Retina (tissue), 1 donor: ENCODE results near the gene FAAP100.
"Not testable (repeated sequence)": the region's sequence is repeated elsewhere in the genome, so short reads cannot be mapped to it uniquely, and the experiment has no call there.

Experiments
- DNase-seq: peaks from one replicate; pipeline ENCODE4 v3.0.0-alpha.2; 2016

Gene FAAP100

DNA sequence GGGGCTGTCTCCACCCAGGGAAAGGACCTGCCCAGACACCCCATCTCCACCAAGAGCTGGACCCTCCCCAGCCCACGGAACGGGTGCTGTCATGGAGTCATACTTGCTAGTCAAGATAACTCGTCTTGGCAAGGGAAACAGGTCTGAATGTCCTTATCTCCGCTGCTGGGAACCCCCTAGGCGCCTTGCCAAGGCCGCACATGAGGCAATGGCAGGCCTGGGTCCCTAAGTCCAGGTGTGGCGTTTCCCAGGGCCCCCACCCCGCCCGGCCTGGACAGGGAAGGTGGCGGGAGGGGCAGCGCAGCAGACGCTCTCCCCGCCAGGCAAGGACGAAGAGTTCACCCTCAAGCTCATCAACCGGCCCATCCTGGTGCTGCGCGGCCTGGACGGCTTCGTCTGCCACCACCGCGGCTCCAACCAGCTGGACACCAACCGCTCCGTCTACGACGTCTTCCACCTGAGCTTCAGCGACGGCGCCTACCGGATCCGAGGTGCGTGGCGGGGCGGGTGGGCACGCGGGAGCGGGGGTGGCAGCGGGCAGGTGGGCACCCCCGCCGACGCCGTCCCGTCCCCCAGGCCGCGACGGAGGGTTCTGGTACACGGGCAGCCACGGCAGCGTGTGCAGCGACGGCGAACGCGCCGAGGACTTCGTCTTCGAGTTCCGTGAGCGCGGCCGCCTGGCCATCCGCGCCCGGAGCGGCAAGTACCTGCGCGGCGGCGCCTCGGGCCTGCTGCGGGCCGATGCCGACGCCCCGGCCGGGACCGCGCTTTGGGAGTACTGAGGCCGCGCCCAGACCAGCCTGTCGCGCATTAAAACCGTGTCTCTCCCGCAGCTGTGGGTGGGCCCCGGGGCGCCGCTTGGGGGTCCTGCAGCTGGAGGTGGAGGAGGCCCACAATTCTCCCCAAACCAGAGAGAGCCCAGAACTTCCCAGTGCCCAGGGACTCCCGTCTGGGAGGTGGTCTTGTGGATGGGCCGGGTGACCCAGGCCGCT is 15.6 kb downstream of the FAAP100 start:
- peak; percentile 62 for DNase-seq

DNA sequence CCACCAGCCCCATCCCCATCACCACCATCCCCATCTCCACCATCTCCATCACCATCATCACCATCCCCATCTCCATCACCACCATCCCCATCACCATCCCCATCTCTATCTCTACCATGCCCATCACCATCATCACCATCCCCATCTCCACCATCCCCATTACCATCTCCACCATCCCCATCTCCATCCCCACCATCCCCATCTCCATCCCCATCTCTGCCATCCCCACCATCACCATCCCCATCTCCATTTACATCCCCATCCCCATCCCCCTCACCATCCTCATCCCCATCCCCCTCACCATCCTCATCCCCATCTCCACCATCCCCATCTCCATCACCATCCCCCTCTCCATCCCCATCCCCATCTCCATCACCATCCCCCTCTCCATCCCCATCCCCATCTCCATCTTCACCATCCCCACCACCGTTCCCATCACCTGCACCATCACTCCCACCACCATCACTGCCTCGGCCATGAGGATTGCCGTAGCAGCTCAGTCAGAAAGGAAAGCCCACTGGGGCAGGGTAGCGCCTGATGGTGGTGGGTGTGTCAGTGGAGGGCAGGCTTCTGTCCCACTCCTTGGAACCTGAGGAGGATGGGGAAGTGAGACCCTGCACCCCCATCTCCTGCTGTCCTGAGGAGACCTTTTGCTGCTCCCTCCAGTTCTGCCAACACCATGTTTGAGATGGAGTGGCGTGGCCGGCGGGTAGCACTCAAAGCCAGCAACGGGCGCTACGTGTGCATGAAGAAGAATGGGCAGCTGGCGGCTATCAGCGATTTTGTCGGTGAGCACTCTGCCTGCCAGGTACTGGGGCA is 16.5 kb downstream of the FAAP100 start:
- no peak for DNase-seq

DNA sequence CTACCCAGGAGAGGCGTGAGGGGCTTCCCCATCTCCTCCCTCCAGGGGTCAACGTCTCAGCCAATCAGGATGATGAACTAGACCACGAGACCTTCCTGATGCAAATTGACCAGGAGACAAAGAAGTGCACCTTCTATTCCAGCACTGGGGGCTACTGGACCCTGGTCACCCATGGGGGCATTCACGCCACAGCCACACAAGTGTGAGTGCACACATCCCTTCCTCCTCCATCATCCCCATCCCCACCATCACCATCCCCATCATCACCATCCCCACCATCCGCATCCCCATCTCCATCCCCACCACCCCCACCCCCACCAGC is 17.2 kb downstream of the FAAP100 start:
- no peak for DNase-seq

DNA sequence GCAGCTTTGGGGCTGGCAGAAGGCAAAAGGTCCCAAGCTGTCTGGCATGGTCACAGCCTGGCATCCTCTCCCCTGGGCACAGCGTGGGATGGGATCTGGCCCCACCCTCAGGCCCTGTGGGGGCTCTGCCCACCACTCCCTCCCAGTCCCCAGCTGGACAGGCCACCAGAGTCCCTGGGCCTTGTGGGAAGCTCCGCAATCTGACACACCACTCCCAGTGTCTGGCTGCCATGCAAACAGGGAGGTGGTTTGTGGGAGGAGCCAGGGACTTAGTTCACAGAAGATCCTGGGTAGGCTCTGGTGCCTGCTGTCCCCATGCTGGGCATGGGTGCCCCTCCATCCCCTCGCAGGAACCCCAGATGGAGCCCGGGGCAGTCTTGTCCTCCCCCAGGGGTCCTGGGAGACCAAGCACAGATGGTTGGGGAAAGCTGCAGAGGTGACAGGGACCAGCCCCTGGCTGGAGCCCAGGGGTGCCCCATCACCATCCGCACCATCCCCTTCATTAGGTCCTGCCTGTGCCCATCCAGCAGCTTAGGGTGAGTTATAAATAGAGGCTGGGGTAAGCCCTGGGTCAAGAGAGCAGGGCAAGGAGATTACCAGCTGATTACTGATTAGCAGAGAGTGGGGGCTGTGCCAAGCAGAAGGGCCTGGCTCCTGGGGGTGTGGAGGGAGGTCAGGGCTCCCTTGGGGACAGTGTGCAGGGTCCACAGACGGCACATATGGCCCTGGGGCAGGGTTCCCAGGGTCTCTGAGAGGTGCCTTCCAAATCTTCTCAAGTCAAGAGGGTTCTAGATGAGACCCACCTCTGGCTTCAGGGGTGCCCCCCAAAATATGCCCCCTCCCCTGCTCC is 17.8 kb downstream of the FAAP100 start:
- no peak for DNase-seq

DNA sequence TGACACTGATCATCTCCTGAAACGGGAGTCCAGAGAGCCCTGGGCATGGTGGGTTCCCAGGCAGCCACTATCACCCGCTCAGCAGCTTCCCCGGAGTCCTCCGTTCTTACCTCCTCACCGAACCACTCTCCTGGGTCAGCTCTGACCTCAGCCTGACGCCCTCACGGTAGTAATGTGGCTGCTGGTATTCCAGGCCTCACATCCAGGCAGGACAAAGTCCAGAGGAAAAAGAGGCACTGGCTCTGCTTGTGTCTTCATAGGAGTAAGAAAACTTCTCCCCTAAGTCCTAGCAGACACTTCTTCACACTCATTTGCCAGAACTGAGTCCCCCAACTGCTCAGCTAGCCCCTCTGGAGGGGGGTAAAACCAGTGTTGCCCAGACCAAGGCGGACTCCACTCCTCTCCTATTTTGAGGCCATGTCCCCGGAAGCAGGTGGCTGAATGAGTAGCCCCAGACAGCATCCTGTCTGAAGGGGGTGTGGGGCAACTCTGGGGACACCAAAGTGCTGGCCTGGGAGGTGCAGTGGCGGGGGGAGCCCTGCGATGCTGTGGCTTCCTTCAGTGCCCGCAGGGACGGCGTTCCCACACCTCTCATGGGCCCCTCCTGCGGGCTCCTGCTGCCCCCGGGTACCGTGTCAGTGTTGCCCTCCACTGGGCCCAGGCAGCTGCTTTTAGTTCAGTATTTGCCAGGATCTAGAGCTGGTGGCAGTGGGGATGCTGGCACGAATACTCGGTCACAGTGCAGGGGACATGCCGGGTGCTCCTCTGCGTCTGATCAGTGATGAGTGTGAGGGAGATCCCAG is 18.6 kb downstream of the FAAP100 start:
- DNase-seq = no peak

DNA sequence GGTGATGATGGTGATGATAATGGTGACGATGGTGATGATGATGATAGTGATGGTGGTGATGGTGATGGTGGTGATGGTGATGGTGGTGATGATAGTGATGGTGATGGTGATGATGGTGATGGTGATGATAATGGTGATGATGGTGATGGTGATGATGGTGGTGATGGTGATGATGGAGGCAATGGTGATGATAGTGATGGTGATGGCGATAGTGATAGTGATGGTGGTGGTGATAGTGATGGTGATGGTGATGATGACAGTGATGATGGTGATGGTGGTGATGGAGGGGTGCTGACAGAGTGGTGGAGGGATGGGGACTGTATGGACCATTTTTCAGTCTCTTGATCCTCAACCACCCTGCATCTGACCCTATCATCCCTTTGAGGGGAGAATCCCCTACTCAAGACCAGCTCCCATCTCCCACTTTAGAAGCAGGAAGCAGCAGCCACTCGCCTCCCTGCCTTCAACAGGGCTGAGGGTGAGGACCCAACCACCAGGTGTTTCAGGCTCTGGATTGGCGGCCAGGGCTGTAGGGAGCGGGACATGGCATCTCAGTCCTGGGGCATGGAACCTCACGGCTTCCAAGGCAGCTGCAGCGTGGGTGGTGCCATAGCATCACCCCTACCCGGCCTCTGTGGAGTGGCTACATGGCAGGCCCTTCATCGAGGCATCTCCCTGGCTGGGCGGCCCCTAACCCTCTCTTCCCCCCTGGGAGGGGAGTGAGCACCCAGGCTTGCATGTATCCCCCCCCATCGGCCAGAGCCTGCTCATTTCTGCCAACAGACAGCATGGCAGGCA is 19.5 kb downstream of the FAAP100 start:
- DNase-seq = peak; percentile 29

DNA sequence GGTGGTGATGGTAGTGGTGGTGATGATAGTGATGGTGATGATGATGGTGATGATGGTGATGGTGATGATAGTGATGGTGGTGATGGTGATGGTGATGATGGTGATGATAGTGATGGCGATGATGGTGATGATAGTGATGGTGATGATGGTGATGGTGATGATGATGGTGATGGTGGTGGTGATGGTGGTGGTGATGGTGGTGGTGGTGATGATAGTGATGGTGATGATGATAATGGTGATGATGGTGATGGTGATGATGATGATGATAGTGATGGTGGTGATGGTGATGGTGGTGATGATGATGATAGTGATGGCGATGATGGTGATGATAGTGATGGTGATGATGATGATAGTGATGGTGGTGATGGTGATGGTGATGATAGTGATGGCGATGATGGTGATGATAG is 20.2 kb downstream of the FAAP100 start:
- not testable (repeated sequence) for DNase-seq

DNA sequence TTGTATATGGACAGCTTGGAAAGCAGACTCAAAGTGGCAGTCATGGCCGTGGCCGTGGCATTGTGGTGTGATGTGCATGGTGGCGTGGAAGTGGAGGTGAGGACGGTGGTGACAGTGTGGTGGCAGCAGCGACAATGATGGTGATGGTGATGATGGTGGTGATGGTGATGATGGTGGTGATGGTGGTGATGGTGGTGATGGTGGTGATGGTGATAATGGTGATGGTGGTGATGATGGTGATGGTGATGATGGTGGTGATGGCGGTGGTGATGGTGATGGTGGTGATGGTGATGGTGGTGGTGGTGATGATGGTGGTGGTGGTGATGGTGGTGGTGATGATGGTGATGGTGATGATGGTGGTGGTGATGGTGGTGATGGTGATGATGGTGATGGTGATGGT is 21.1 kb downstream of the FAAP100 start:
- DNase-seq = not testable (repeated sequence)

DNA sequence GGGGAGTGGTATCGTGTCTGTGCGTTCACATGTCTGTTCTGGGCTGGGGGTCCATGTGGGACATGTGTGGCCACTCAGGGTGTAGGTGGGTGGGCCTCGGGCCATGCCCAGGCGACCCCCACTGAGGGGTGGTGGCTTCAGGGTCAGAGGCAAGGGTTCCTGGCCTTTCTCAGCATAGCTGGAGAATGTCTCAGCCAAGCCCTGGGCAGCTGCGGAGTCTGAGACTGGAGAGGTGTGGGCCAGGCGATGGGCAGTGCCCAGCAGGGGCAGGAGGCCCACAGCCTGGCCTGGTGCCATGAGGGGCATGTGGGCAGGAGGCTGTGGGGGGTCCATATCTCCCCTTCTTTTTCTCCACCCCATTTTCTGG is 22.7 kb downstream of the FAAP100 start:
- DNase-seq = no peak

DNA sequence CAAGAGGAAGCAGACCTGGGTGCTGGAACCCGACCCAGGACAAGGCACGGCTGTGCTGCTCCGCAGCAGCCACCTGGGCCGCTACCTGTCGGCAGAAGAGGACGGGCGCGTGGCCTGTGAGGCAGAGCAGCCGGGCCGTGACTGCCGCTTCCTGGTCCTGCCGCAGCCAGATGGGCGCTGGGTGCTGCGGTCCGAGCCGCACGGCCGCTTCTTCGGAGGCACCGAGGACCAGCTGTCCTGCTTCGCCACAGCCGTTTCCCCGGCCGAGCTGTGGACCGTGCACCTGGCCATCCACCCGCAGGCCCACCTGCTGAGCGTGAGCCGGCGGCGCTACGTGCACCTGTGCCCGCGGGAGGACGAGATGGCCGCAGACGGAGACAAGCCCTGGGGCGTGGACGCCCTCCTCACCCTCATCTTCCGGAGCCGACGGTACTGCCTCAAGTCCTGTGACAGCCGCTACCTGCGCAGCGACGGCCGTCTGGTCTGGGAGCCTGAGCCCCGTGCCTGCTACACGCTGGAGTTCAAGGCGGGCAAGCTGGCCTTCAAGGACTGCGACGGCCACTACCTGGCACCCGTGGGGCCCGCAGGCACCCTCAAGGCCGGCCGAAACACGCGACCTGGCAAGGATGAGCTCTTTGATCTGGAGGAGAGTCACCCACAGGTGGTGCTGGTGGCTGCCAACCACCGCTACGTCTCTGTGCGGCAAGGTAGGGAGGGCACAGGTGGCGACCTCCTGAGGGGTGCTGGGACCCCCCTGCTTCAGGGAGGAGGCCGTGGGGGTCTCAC is 23.3 kb downstream of the FAAP100 start:
- DNase-seq = no peak

DNA sequence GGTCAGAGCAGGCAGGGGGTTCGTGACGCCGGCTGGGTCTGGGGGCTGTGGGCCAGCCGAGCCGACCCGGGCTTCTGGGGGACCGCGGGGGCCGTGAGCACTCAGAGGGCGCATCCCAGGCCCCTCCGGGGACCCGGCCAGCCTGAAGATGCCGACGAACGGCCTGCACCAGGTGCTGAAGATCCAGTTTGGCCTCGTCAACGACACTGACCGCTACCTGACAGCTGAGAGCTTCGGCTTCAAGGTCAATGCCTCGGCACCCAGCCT is 23.8 kb downstream of the FAAP100 start:
- no peak for DNase-seq

DNA sequence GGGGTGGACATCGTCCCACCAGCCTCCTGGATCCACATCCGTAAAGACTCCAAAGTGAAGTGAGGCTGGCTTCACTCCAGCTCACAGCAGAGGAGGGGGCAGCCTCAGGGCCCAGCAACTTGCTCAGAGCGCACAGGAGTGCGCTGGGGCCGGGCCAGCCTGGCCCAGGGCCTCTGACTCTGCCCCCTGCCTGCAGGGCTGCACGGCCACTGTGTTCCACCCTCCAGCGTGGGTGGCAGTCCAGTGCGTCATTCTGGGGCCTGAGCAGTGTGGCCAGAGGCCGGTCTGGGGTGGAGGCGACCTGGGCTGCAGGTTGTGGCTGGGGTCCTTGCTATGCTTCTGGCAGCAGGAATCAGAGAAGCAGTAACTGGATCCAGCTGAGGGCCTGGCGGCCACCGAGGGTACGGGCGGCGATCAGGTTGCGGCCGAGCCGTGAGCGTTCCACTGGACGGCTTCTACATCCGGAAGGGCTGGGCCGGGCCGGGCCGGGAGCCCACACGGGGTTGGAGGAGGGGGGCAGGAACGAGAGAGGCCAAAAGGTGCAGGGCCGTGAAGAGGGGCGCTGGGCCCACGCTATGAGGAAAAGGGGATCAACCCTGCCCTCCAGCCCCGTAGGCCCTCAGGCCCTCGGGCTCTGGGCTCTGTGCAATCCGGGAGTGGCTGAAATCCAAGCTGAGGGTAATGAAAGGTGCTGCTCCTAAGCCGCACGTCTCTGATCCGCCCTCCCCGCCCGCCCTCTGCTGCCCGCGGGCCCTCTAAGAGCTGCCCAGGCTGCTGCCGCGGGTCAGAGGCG is 24.4 kb downstream of the FAAP100 start, which contains the start of gene FSCN2:
TSS of gene FSCN2 (plus strand) at position 787 of the 793 bp plus-strand sequence. CDS start 155 bp downstream, outside the sequence.
- peak; percentile 68 for DNase-seq

DNA sequence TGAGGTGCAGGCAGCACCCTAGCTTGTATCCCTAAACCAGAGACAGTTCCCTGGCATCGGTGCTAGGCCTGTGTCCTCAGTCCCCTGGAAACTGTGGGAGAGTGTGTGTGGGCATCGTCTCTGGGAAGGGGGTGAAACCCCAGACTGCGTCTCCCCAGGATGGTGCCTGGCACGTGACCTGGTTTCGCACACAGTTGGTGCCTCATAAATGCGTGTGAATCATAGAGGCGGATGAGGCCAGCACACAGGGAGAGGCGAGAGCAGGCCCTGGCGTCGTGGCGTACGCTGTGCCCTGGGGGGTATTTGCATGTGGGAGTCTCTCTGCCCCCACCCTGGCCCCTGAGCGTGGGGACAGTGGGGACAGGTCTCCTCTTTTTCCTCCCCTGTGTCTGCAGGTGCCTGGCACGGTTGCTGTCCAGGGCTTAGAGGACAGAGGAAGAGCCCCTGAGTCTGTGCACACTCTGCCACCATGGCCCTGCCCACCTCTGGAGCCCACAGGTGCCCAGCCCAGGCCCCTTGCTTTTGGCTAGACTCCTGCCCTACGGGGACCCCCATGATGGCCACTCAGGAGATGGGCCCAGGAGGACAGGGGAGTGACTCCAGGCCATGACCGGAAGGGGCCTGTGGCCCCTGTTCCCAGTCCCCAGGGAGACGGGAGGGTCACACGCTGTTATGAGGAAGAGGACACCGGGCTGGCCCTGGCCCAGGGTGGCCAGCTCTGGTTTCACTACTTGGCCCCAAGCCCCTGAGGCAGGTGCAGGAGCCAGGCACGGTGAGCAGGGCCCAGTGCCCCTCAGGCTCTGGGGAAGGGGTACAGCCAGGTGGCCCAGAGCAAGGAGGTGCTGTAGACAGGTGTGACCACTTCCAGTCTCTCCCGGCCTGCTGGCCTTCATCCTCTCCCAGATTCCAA is 25.2 kb downstream of the FAAP100 start:
- no peak for DNase-seq

DNA sequence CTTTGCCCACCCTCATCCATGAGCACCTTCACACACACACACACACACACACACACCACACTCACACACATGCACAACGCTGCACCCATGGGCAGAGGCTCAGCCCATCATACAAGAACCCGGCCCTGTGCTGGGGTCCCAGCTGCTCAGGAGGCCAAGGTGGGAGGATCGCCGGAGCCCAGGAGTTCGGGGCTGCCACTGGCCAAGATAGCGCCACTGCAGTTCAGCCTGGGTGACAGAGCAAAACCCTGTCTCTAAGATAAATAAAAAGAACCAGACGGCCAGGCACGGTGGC is 27.3 kb downstream of the FAAP100 start:
- no peak for DNase-seq

DNA sequence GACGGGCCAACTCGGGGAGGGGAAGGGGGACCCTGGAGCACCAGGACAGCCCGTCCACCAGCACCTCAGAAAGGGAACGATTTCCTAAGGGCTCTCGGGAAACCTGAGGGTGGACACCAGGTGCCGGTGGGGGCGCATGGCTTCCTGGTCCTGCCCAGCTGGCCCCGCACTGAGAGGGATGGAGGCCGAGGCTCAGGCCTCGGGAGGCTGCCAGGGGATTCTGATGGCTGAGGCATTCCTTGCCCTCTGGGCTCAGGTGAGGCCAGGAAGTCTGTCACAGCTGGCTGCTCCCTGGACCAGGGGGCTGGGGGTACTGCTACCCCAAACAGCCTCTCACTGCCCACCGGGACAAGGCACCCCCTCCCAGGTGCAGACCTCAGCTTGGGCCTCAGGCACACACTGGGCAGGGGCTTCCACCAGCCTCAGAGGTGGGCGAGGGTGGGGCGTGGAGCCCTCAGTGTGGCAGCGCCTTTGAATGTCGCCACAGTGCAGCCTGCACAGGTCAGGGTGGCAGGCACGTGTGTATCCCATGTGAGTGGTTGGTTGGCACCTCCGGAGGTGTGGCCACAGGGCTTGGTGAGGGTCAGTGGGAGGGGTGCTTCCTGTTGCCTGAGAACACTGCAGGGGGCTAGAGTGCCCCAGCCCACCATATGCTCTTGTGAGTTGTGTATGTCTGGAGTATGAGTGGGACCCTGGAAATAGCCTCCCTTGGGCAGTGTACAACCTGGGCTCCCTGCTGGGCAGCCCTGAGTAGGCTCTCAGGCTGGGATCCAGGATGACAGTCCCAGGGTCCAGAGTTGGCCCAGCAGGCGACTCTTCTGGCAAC is 27.9 kb downstream of the FAAP100 start:
- no peak for DNase-seq

DNA sequence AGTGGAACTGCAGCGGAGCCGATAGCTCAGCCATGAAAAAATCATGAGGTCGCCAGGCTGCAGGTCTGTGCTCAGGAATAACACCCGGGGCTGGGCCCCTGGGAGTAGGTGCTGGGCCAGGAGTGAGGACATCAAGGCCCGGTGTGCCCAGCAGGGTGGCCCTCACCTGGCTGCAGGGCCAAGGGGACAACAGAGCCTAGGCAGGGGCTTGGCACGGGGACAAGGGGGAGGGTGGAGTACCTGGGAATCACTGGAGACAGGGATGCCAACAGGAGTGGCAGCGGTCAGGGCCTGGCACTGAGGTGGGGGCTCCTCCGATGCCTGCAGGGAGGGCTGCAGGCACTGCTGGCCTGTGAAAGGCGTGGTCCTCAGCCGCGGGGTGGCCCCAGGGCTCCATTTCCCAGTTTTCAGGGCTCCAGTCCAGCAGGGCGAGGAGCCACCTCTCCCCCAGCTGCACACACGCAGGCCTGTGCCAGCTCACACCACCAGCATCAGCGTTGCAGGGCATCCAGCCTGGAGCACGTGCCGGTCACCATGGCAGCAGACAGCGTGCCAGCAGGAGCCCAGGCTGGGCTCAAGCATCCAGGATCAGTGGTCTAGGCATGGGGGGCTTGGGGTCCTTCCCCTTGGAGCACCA is 28.6 kb downstream of the FAAP100 start:
- DNase-seq = peak; percentile 73
